SH-SY5Y (cell line): ENCODE data around the gene PTGR3.

Experiments
- GATA2 ChIP-seq: IDR thresholded peaks from 2 replicates; pipeline ENCODE4 v1.6.1; 2011; ENCODE audit warnings: mild to moderate bottlenecking, low read depth, low read length
- GATA3 ChIP-seq: IDR thresholded peaks from 2 replicates; pipeline ENCODE4 v1.6.1; 2011; ENCODE audit warnings: low read depth, mild to moderate bottlenecking, low read length, moderate library complexity

GRCh38 chr18:75211953-75212750, 3.2 kb upstream of the PTGR3 start:
- 0 out of 2 replicates have a peak, but pooled peaks have one; percentile 9 for TF ChIP-seq GATA2
- no peak for TF ChIP-seq GATA3
